Measurements from ENCODE around the gene RRBP1. TPM values are rescaled to one million over a fixed set of nuclear protein-coding genes. Genes with fewer than 3 reads are reported as not detected.

RRBP1 gene
- total RNA-seq, 3 donors from 2014 or later, result 210 to 402 (median 377) TPM

DNA sequence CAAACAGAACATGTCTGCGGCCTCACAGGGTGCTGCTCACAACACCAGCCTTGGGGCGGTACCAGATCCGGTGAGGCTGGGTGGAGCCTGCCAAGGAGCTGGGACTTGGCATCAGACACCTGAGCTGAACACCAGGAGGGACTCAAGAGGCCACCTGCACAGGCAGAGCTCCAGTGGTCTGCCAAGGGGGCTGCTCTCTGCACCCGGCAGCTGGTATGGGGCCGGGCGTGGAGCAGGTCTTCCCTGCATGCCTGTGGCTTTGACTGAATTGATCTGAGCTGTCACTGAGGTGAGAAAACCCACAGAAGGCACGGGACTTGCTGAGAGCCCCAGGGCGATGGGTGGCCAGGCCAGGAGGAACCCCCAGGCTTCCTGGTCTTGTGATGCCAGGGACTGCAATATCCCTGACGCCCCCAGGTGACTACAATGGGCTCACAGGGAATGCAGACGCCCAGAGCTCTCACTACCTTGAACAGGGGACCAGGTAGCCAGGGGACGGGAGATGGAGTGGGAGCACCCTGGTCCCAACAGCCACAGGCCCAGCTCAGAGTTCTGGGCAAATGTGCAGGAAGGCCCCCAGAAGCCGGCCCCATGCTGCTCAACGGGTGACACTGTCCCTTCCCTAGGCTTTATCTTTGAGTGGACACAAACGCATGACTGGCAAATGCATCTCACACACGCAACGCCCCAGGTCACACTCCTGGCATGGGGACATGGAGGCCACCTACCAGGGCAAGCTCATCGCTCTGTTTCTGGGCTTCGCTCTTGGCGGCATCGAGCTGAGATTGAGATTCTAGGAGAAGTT lies 64.0 kb downstream of the RRBP1 start:
- DNase-seq (peak in 1 of 3 donors; percentile 27), ATAC-seq (no peak)
- H3K36me3 ChIP-seq (ENCODE audit: low read depth), result peaks cover 17% of the 10 kb centered on the region
- H3K4me1 ChIP-seq (ENCODE audit: low read depth), result peaks cover 16% of the 10 kb centered on the region
- H3K4me3 ChIP-seq, result no peak overlapping the region
- TF ChIP-seq CTCF (IDR thresholded peaks at IDR 0.05), result no peak
- intact Hi-C loops (cut with DNase I, micrococcal nuclease), result loop anchor here (10.0 kb wide), 2 partner anchors 83 to 113 kb away; partner anchors contain the start of gene BFSP1 (in 2 of the 2)
- no peaks in the 10 kb centered on the region for H3K9me3 ChIP-seq

- ATAC-seq (no peak), DNase-seq (peak in 2 of 3 donors; percentile 58 to 60)
- peaks cover 16% of the 10 kb centered on the region for H3K4me1 ChIP-seq (ENCODE audit: low read depth)
- peak; percentile 9 for TF ChIP-seq CTCF (IDR thresholded peaks at IDR 0.05)
- no peaks in the 10 kb centered on the region for H3K9me3 ChIP-seq
- no peak overlapping the region for H3K4me3 ChIP-seq
- intact Hi-C loops (cut with DNase I, micrococcal nuclease), result loop anchor here (10.0 kb wide), 2 partner anchors 83 to 113 kb away; partner anchors contain the start of gene BFSP1 (in 2 of the 2)
- H3K36me3 ChIP-seq (ENCODE audit: low read depth), result peaks cover 17% of the 10 kb centered on the region
Measured at GRCh38 chr20:17617212-17617867, 64.7 kb downstream of the RRBP1 start.

GRCh38 chr20:17616480-17617211 lies 65.4 kb downstream of the RRBP1 start:
- H3K4me3 ChIP-seq, result no peak overlapping the region
- peaks cover 17% of the 10 kb centered on the region for H3K36me3 ChIP-seq (ENCODE audit: low read depth)
- peak in 1 of 3 donors; percentile 34 for DNase-seq
- no peaks in the 10 kb centered on the region for H3K9me3 ChIP-seq
- no peak for TF ChIP-seq CTCF (IDR thresholded peaks at IDR 0.05)
- intact Hi-C loops (cut with DNase I, micrococcal nuclease), result loop anchor here (10.0 kb wide), 2 partner anchors 82 to 112 kb away; partner anchors contain the start of gene BFSP1 (in 2 of the 2)
- peaks cover 23% of the 10 kb centered on the region for H3K4me1 ChIP-seq (ENCODE audit: low read depth)
- no peak for ATAC-seq

- Histone ChIP-seq H3K4me3 (no peak overlapping the region), H3K36me3 (ENCODE audit: low read depth) (peaks cover 12% of the 10 kb centered on the region), H3K4me1 (ENCODE audit: low read depth) (peaks cover 30% of the 10 kb centered on the region), H3K9me3 (no peaks in the 10 kb centered on the region)
- no peak for TF ChIP-seq CTCF (IDR thresholded peaks at IDR 0.05)
- intact Hi-C loops (cut with DNase I, micrococcal nuclease), result loop anchor here (10.0 kb wide), 2 partner anchors 81 to 111 kb away; partner anchors contain the start of gene BFSP1 (in 2 of the 2)
- ATAC-seq (no peak), DNase-seq (peak in 1 of 3 donors; percentile 44)
Measured at GRCh38 chr20:17615645-17616479, 66.2 kb downstream of the RRBP1 start.

Measured in mucosa of descending colon (tissue), 3 donors.